Neuronal stem cell (in vitro differentiated cells): ENCODE data around the gene CARMIL1.

Experiments used
- DNase-seq: peaks from one replicate; pipeline ENCODE4 v3.0.0-alpha.2; 2013; ENCODE audit warnings: low spot score
- H2AFZ ChIP-seq: one replicate; pipeline ENCODE4 v1.6.1; 2013; ENCODE audit warnings: mild to moderate bottlenecking, low read length, inconsistent platforms
- H2AK5ac ChIP-seq: 2 replicates; pipeline ENCODE4 v1.6.1; 2013; ENCODE audit warnings: low read depth, mild to moderate bottlenecking, inconsistent platforms, low read length, moderate library complexity, mixed read lengths
- H2BK120ac ChIP-seq: 2 replicates; pipeline ENCODE4 v1.6.1; 2013; ENCODE audit warnings: low read depth, mild to moderate bottlenecking, inconsistent platforms, low read length, moderate library complexity, mixed read lengths
- H2BK12ac ChIP-seq: one replicate; pipeline ENCODE4 v1.6.1; 2013; ENCODE audit warnings: low read length, inconsistent platforms
- H2BK15ac ChIP-seq: 2 replicates; pipeline ENCODE4 v1.6.1; 2013; ENCODE audit warnings: mild to moderate bottlenecking, low read length, inconsistent platforms, mixed read lengths
- H2BK5ac ChIP-seq: one replicate; pipeline ENCODE4 v1.6.1; 2013; ENCODE audit warnings: inconsistent platforms, mild to moderate bottlenecking, low read length, moderate library complexity
- H3K14ac ChIP-seq: one replicate; pipeline ENCODE4 v1.6.1; 2013; ENCODE audit warnings: low read length, inconsistent platforms
- H3K18ac ChIP-seq: 2 replicates; pipeline ENCODE4 v1.6.1; 2013; ENCODE audit warnings: low read length, inconsistent platforms
- H3K23ac ChIP-seq: 2 replicates; pipeline ENCODE4 v1.6.1; 2013; ENCODE audit warnings: low read depth, mild to moderate bottlenecking, mixed read lengths, low read length, inconsistent platforms; ENCODE audit not compliant: poor library complexity
- H3K27ac ChIP-seq: replicated peaks from 3 replicates; pipeline ENCODE4 v1.5.1; 2013; ENCODE audit warnings: low read length, inconsistent platforms
- H3K27me3 ChIP-seq, 3 experiments: 2 replicates each; pipeline ENCODE4 v1.6.1; 2013; ENCODE audit warnings: low read length in 3 of 3, mild to moderate bottlenecking in 2 of 3, inconsistent platforms in 1 of 3, low read depth in 1 of 3, mixed read lengths in 1 of 3, moderate library complexity in 1 of 3; ENCODE audit not compliant: control insufficient read depth in 3 of 3, insufficient read depth in 3 of 3
- H3K36me3 ChIP-seq, 2 donors: replicated peaks in 1 of 2; 2 replicates each; pipeline ENCODE4 v1.6.1; 2013; ENCODE audit warnings: low read length in 2 of 2; ENCODE audit not compliant: control insufficient read depth in 2 of 2, insufficient read depth in 2 of 2
- H3K4ac ChIP-seq: 2 replicates; pipeline ENCODE4 v1.6.1; 2013; ENCODE audit warnings: inconsistent platforms, mild to moderate bottlenecking, low read length, moderate library complexity
- H3K4me1 ChIP-seq, 2 donors: 1 replicate in 1 of 2; 2 replicates in 1 of 2; pipeline ENCODE4 v1.6.1; 2013; ENCODE audit warnings: low read length in 2 of 2, low read depth in 1 of 2; ENCODE audit not compliant: control insufficient read depth in 2 of 2, insufficient read depth in 1 of 2
- H3K4me2 ChIP-seq: one replicate; pipeline ENCODE4 v1.6.1; 2013; ENCODE audit warnings: mild to moderate bottlenecking, low read length, inconsistent platforms; ENCODE audit not compliant: insufficient read depth, poor library complexity, severe bottlenecking
- H3K4me3 ChIP-seq, 2 donors: 2 replicates each; pipeline ENCODE4 v1.5.1; 2013; ENCODE audit warnings: low read length in 2 of 2, mild to moderate bottlenecking in 2 of 2, inconsistent platforms in 1 of 2, moderate library complexity in 1 of 2
- H3K79me1 ChIP-seq: one replicate; pipeline ENCODE4 v1.6.1; 2013; ENCODE audit warnings: low read depth, mild to moderate bottlenecking, inconsistent platforms, low read length, moderate library complexity
- H3K9ac ChIP-seq: one replicate; pipeline ENCODE4 v1.6.1; 2013; ENCODE audit warnings: mild to moderate bottlenecking, low read depth, low read length, inconsistent platforms; ENCODE audit not compliant: poor library complexity
- H3K9me3 ChIP-seq, 2 donors: replicated peaks in 1 of 2; 2 replicates each; pipeline versions ENCODE3 to v1.6.1; 2013; ENCODE audit warnings: low read length in 2 of 2, mild to moderate bottlenecking in 2 of 2, inconsistent platforms in 1 of 2, low read depth in 1 of 2, mixed read lengths in 1 of 2, moderate library complexity in 1 of 2; ENCODE audit not compliant: control insufficient read depth in 2 of 2, insufficient read depth in 1 of 2
- H4K8ac ChIP-seq: one replicate; pipeline ENCODE4 v1.6.1; 2013; ENCODE audit warnings: low read depth, mild to moderate bottlenecking, inconsistent platforms, low read length, moderate library complexity
- H4K91ac ChIP-seq: one replicate; pipeline ENCODE4 v1.6.1; 2013; ENCODE audit warnings: low read length, low read depth, mild to moderate bottlenecking, inconsistent platforms; ENCODE audit not compliant: poor library complexity
- WGBS, 2 donors: extraction: QIAGEN DNeasy Blood & Tissue Kit; methylation state at CpG; one replicate each; pipeline ENCODE4 v1.1.7; 2013; ENCODE audit warnings: missing lambda C conversion rate in 2 of 2, mixed read lengths in 1 of 2; ENCODE audit not compliant: insufficient read length in 2 of 2, insufficient replicate concordance in 1 of 2; ENCODE audit errors: extremely low coverage in 2 of 2; 5-methylcytosine and 5-hydroxymethylcytosine counted together

CARMIL1 gene

DNA sequence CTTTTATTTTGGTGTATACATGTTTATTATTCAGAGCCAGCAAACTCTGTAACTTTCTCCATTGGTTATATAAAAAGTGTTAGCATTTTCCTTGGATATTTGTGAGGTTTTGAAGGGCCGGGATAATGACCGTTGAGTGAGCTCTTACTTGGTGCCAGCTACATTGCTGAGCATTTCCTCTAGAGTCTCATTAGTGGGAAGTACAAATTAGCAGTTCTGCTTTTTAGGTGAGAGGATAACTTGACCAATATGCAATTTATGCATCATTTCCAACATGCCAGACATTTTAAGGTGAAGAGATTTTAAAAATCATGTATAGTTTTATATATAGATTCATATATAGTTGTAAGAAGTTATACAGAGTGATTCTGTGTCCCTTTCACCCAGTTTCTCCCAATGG, 84.3 kb downstream of the CARMIL1 start:
- Histone ChIP-seq H2AK5ac (no peak overlapping the region), H3K4me1 (peaks cover 7 to 14% of the 10 kb centered on the region in 2 donors), H3K18ac (no peak overlapping the region), H3K79me1 (no peaks in the 10 kb centered on the region), H3K14ac (no peak overlapping the region), H3K4me3 (no peak overlapping the region), H3K36me3 (no peaks in the 10 kb centered on the region), H3K9me3 (no peaks in the 10 kb centered on the region), H3K23ac (no peak overlapping the region), H4K8ac (no peak overlapping the region), H3K4me2 (no peak overlapping the region), H4K91ac (no peak overlapping the region), H2BK5ac (no peak overlapping the region), H2BK15ac (no peak overlapping the region), H2BK12ac (no peak overlapping the region), H3K9ac (no peak overlapping the region), H2BK120ac (no peak overlapping the region), H3K27ac (no peak overlapping the region), H3K27me3 (no peaks in the 10 kb centered on the region), H3K4ac (no peak overlapping the region), H2AFZ (no peak overlapping the region)
- WGBS, 2 donors = no CpG with 5 or more reads among the region's 2 CpGs
- no peak for DNase-seq

DNA sequence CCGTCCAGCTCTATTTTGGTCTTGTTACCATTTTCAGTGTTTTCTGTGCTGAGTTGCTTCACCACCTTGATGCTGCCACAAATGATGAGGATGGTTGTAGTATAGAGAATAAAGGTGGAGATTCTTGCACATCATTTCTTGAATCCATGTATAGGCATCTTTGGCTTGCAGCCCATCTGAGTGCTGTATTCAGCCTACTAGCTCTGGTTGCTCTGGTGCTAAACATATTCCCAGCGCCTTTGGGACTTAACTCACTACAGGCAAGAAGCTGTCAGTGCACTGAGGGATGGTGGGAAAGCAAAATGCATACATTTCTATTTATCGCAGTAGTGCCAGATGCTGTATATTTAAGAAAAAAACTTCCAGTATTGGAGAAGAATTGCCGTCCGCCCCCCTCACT, 86.0 kb downstream of the CARMIL1 start:
- Histone ChIP-seq H2BK120ac (no peak overlapping the region), H3K9ac (no peak overlapping the region), H3K4me1 (peaks cover 2 to 8% of the 10 kb centered on the region in 2 donors), H4K8ac (no peak overlapping the region), H4K91ac (no peak overlapping the region), H3K4me3 (no peak overlapping the region), H3K4ac (no peak overlapping the region), H2AFZ (no peak overlapping the region), H2BK15ac (no peak overlapping the region), H3K9me3 (no peaks in the 10 kb centered on the region), H3K4me2 (no peak overlapping the region), H3K14ac (no peak overlapping the region), H3K27me3 (no peaks in the 10 kb centered on the region), H3K27ac (no peak overlapping the region), H2AK5ac (no peak overlapping the region), H3K18ac (no peak overlapping the region), H2BK12ac (no peak overlapping the region), H3K23ac (no peak overlapping the region), H3K79me1 (no peaks in the 10 kb centered on the region), H2BK5ac (no peak overlapping the region), H3K36me3 (no peaks in the 10 kb centered on the region)
- no CpG with 5 or more reads among the region's 5 CpGs for WGBS, 2 donors
- DNase-seq = no peak

DNA sequence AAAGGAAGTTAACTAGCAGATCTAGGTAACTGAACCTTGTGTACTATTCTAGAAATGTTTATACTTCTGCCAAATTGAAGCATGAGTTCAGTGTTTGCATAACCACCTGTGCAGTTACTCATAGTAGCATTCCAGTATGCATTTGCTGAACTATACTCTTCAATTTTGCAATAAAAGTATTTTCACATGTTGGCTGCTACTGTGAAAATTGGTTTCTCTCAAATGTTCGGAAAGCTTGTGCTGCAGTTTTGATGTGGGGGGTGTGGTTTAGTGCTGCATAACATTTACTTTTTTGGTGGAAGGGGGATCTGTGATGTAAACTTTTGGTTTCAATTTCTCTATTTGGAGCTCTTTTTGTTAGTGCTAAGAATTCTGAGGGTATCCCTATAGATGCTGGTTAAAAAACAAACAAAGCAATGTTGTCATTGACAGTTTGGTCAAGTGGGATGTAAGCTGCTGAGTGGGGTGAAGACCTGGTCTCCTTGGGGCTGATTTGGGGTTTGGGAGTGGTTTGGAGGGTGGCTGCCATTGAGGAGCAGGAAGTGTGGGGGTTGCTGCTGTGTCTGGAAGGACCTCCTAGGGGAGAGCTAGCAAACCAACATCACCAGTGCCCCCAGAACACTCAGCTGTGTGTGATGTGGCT, 87.8 kb downstream of the CARMIL1 start:
- Histone ChIP-seq H3K9ac (no peak overlapping the region), H2BK5ac (no peak overlapping the region), H3K4ac (no peak overlapping the region), H3K79me1 (no peaks in the 10 kb centered on the region), H2BK12ac (no peak overlapping the region), H3K27ac (no peak overlapping the region), H3K18ac (no peak overlapping the region), H3K36me3 (no peaks in the 10 kb centered on the region), H2BK120ac (no peak overlapping the region), H3K4me2 (no peak overlapping the region), H3K27me3 (no peaks in the 10 kb centered on the region), H2AFZ (no peak overlapping the region), H3K23ac (no peak overlapping the region), H3K14ac (no peak overlapping the region), H2BK15ac (no peak overlapping the region), H3K4me3 (peak overlapping the region in 1 of 2 donors; percentile 59), H4K8ac (no peak overlapping the region), H3K9me3 (no peaks in the 10 kb centered on the region), H4K91ac (no peak overlapping the region), H2AK5ac (no peak overlapping the region), H3K4me1 (peaks cover 0 to 8% of the 10 kb centered on the region in 2 donors)
- no CpG with 5 or more reads among the region's 1 CpG for WGBS, 2 donors
- no peak for DNase-seq

DNA sequence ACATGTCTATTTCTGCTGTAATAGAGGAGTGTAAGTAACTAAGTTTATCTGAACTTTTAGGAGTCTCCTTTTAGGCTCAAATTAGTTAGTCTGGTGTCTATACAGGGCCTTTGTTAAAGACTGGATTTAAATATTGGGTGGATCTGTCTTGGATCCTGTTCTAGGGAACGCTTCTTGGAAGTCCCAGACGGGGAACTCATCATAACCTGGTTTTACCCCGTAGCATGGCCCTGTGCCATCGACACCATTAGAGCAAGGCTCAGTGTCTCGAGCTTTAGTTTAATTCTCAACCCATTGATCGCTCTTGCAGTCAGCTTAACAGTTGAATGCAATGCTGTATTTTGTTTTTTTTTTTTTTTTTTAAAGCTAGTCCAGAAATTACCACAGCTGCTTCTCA, 89.9 kb downstream of the CARMIL1 start:
- Histone ChIP-seq H2BK15ac (no peak overlapping the region), H3K4me1 (peaks cover 0 to 8% of the 10 kb centered on the region in 2 donors), H2BK5ac (no peak overlapping the region), H3K9me3 (no peaks in the 10 kb centered on the region), H3K23ac (no peak overlapping the region), H3K14ac (no peak overlapping the region), H3K18ac (no peak overlapping the region), H4K8ac (no peak overlapping the region), H3K36me3 (no peaks in the 10 kb centered on the region), H3K4ac (no peak overlapping the region), H3K4me3 (no peak overlapping the region), H3K27ac (no peak overlapping the region), H3K27me3 (no peaks in the 10 kb centered on the region), H2AFZ (no peak overlapping the region), H3K79me1 (no peaks in the 10 kb centered on the region), H2BK12ac (no peak overlapping the region), H3K4me2 (no peak overlapping the region), H2BK120ac (no peak overlapping the region), H2AK5ac (no peak overlapping the region), H4K91ac (no peak overlapping the region), H3K9ac (no peak overlapping the region)
- DNase-seq = no peak
- no CpG with 5 or more reads among the region's 6 CpGs for WGBS, 2 donors
